GM12875 (cell line): ENCODE results near the gene PLAU.

ENCODE experiments used
- H3K4me3 ChIP-seq: one replicate; pipeline ENCODE4 v1.5.1; 2011; ENCODE audit warnings: low read depth, low read length, control low read depth
- TF ChIP-seq, protein P1 (sequence below): IDR thresholded peaks from 2 replicates; pipeline ENCODE4 v1.5.1; 2011; ENCODE audit warnings: low read depth, mild to moderate bottlenecking, control low read depth, inconsistent platforms, low read length, moderate library complexity, borderline replicate concordance; ENCODE audit not compliant: insufficient read depth

Gene PLAU

DNA sequence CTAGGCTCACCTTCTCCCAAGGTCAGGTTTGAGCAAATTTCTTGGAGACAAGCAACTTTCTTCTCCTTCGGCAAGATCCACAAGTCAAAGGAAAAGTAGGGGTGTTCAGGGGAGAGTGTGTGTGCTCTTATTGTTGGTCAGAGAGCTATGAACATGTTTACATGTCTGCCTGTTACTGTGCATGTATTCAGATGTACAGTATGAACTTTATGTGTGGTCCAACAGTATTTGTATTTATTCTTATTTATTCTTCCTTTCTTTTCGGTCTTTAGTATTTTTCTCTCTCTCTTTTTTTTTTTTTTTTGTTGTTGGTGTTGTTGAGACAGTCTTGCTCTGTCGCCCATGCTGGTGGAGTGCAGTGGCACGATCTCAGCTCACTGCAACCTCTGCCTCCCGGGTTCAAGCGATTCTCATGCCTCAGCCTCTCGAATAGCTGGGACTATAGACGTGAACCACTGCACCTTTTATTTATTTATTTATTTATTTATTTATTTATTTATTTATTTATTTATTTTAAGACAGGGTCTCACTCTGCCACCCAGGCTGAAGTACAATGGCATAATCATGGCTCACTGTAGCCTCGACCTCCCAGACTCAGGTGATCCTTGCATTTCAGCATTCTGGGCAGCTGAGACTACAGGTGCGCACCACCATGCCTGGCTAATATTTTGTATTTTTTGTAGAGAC is 38.2 kb downstream of the PLAU start:
- TF ChIP-seq, protein P1, sequence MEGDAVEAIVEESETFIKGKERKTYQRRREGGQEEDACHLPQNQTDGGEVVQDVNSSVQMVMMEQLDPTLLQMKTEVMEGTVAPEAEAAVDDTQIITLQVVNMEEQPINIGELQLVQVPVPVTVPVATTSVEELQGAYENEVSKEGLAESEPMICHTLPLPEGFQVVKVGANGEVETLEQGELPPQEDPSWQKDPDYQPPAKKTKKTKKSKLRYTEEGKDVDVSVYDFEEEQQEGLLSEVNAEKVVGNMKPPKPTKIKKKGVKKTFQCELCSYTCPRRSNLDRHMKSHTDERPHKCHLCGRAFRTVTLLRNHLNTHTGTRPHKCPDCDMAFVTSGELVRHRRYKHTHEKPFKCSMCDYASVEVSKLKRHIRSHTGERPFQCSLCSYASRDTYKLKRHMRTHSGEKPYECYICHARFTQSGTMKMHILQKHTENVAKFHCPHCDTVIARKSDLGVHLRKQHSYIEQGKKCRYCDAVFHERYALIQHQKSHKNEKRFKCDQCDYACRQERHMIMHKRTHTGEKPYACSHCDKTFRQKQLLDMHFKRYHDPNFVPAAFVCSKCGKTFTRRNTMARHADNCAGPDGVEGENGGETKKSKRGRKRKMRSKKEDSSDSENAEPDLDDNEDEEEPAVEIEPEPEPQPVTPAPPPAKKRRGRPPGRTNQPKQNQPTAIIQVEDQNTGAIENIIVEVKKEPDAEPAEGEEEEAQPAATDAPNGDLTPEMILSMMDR = no peak
- no peak overlapping the region for H3K4me3 ChIP-seq

DNA sequence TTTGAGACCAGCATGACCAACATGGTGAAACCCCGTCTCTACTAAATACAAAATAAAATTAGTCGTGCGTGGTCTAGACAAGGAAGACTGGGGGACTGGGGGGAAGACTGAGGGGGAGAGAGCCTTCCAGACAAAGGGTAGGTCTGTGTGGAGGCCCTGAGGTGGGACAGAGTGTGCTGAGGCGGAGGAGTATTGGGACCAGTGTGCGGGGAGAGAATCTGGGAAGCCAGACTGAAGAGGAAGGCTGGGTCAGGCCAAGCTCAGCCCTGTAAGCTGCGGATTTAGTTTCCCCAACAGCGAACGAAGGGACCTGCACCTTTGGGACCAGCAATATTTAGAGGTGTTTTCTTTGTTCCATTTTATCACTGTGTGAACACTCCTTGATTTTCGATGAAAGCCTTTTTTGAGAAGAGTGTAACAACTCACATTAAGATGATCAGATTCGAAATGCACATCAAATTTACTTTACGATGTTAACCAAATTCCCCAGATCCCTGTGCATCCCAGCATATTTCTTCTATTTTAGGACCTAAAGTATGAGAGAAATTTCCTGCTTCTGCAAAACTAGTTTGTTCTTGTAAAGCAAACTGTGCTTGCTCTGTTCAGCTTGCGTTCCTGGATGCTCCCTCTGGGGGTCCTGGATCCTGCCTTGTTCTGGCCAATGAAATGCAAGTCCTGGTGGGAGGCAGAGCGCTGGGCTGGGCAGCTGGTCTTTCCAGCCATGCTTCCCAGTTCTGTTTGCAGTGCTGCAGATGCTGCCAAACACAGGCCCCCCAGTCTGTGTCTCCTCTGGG is 39.4 kb downstream of the PLAU start:
- TF ChIP-seq, protein P1 = no peak
- H3K4me3 ChIP-seq = no peak overlapping the region

DNA sequence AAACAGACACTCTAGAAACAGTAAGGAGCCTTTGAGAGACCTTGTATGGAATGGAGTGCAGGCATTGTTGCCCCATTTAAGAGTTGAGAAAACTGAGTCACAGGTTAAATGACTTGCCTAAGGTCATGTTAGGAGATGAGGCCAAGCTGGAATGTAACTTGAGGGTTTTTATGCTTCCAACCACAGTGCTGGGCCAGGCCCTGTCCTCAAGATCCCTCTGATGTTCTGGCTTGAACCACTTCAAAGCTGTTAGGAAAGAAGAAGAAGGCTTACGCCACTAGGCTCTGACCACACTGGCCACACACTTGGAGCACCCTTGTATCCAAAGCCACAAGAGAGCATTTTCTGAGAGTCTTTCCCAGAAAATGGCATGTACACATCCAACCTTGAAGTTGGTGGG is 42.7 kb downstream of the PLAU start:
- TF ChIP-seq, protein P1 = no peak
- H3K4me3 ChIP-seq = no peak overlapping the region

DNA sequence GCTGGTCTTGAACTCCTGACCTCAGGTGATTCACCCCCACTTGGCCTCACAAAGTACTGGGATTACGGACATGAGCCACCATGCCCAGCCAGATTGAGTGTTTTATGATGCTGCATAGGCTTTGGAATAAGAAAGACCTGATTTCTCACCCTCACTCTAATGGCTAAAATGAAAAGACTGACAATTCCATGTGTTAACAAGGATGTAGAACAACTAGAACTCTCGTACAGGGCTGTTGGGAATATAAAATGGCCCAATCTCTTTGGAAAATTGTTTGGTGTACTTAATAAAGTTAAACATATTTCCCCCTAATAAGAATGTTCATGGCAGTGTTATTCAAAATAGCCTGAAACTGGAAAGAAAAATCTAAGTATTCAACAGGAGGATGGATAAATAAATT is 43.8 kb downstream of the PLAU start:
- H3K4me3 ChIP-seq = no peak overlapping the region
- TF ChIP-seq, protein P1 = no peak

DNA sequence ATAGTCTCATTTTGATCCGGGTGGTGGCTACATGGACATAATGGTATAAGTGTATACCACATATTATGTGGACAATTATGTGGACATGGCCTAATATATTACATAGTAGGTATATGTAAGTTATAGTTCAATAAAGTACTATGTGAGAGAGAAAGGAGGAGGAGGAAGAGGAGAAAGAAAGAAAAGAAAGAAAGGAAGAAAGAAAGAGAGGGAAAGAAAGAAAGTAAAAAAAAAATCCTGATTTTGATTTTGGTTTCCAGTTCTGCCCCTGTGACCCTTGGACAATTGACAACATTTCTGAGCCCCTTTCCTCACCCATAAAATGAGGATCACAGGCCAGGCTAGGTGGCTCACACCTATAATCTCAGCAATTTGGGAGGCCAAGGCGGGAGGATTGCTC is 44.8 kb downstream of the PLAU start:
- TF ChIP-seq, protein P1 = no peak
- no peak overlapping the region for H3K4me3 ChIP-seq

DNA sequence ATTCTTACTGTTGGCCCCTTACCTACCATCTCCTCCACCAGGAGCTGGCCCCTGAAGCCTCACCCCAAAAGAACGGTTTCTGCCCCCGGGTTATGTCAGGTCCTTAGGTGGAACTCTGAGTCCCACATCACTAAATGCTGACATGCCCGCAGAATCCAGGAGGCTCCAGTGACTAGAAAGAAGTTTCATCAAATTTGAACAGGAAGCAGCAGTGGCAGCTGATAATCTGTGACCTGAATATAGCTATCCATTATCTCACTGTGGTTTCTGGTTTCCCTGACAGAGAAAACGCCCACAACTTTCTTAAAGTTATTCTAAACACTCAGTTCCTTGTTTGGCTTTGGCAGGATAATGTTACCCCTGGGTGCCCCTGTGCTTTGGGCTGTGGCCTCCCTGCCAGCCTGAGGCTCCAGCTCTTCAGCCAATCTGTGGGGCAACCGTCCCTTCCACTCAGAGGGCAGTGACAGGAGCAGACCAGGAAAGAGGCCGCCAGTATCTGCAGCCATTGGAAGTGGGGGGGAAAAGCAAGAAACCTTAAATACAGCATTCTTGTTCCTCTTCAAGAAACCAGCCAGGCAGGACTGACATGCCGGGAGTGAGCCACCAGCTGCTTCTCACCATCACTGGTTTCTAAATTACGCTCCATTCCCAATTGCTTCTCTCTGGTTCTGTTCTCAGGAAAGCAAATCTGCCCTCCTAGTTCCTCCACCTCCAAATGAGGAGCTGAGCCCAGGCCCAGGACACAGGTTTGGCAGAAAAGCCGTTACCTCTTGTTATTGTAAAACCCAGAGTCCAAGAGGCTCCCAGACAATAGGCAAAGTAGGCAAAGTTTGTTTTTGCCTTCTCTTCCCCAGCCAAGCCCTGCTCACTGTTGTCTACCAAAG is 45.8 kb downstream of the PLAU start:
- H3K4me3 ChIP-seq = no peak overlapping the region

More for the DNA sequence above, 45.8 kb downstream of the PLAU start:
- TF ChIP-seq, protein P1 = no peak
